A549 treated with GW870086 at 1 μM for 4 hours (cell line): ENCODE measurements around the gene KIAA0753. TPM values are rescaled to one million over a fixed set of nuclear protein-coding genes. Genes with fewer than 3 reads are reported as not detected.

Source experiments
- total RNA-seq: library from RNA; stranded (reverse); fragments of 200-300 nt; extraction: Qiagen RNA extraction; gene quantifications from 5 replicates; pipeline ENCODE4 v1.2.3, GENCODE V29; 2022; ENCODE audit warnings: low read depth

KIAA0753 gene
- 16.9 to 23.2 TPM (median 18.6 TPM) in 5 replicates for total RNA-seq

GRCh38 chr17:6640536-6641246, at the start of gene KIAA0753, which contains the start of gene TXNDC17:
TSS of gene KIAA0753 (minus strand) at chr17:6640711. CDS start at chr17:6635103, 5,608 bp downstream.
TSS of gene TXNDC17 (plus strand) at chr17:6641060. CDS start at chr17:6641083, 23 bp downstream.

GRCh38 chr17:6651354-6651918, 10.9 kb upstream of the KIAA0753 start, which contains the start of the genes C17orf100 and MED31:
TSS of gene C17orf100 (plus strand) at chr17:6651762. CDS start at chr17:6651914, 152 bp downstream.
TSS of gene MED31 (minus strand) at chr17:6651605. CDS start at chr17:6651528, 77 bp downstream.

GRCh38 chr17:6556121-6557039, 84.1 kb downstream of the KIAA0753 start, which contains the start of gene PITPNM3:
TSS of gene PITPNM3 (minus strand) at chr17:6556555. CDS start at chr17:6556406, 149 bp downstream.

Other genes starting within 250 kb of the KIAA0753 start
- gene AIPL1, start 205.6 kb downstream of the KIAA0753 start, total RNA-seq: 0.05 TPM in 1 of 5 replicates, not detected in the others
- 40.3 to 52.0 TPM (median 48.4 TPM) in 5 replicates for gene PIMREG, start 196.3 kb downstream of the KIAA0753 start, total RNA-seq
- 1.8 to 2.5 TPM (median 2.1 TPM) in 5 replicates for gene PITPNM3, start 84.2 kb downstream of the KIAA0753 start, total RNA-seq
- 388 to 481 TPM (median 445 TPM) in 5 replicates for gene TXNDC17, start 349 bp upstream of the KIAA0753 start, total RNA-seq
- gene MED31, start 10.9 kb upstream of the KIAA0753 start, total RNA-seq: 20.9 to 33.1 TPM (median 31.0 TPM) in 5 replicates
- 1.8 to 2.9 TPM (median 2.5 TPM) in 5 replicates for gene C17orf100, start 11.1 kb upstream of the KIAA0753 start, total RNA-seq
- 0.20 to 0.30 TPM (median 0.25 TPM) in 4 of 5 replicates, not detected in the other for gene SLC13A5, start 72.7 kb upstream of the KIAA0753 start, total RNA-seq
- gene XAF1, start 115.3 kb upstream of the KIAA0753 start, total RNA-seq: not detected in 5 replicates
- not detected in 5 replicates for gene FBXO39, start 135.5 kb upstream of the KIAA0753 start, total RNA-seq
- gene TEKT1, start 191.0 kb upstream of the KIAA0753 start, total RNA-seq: 0.03 to 0.05 TPM in 2 of 5 replicates, not detected in the others